SK-N-SH treated with all-trans-retinoic acid at 6 μM for 48 hours (cell line): ENCODE measurements around the gene ERO1B.

Source experiments
- ARNTL ChIP-seq: fragments of 450-650 bp; formaldehyde crosslinking; IDR thresholded peaks from 2 replicates; pipeline ENCODE4 v1.5.0; 2020; ENCODE audit warnings: low read depth, mild to moderate bottlenecking, moderate library complexity, borderline replicate concordance
- CSDC2 ChIP-seq: fragments of 250-450 bp; sonication (Bioruptor Pico); IDR thresholded peaks from 2 replicates; pipeline ENCODE4 v1.5.0; 2020; ENCODE audit warnings: mild to moderate bottlenecking, moderate library complexity
- PATZ1 ChIP-seq: fragments of 250-450 bp; sonication (Bioruptor Pico); IDR thresholded peaks from 2 replicates; pipeline ENCODE4 v1.8.0; 2020; ENCODE audit warnings: mild to moderate bottlenecking, moderate library complexity, borderline replicate concordance
- SNAI2 ChIP-seq: fragments of 250-450 bp; sonication (Bioruptor Pico); IDR thresholded peaks from 2 replicates; pipeline ENCODE4 v1.5.0; 2020; ENCODE audit warnings: mild to moderate bottlenecking, moderate library complexity
- TCF4 ChIP-seq: fragments of 250-450 bp; sonication (Bioruptor Pico); IDR thresholded peaks from 2 replicates; pipeline ENCODE4 v1.8.0; 2021; ENCODE audit warnings: mild to moderate bottlenecking, moderate library complexity, borderline replicate concordance
- ZC3H10 ChIP-seq: fragments of 250-450 bp; sonication (Bioruptor Pico); IDR thresholded peaks from 2 replicates; pipeline ENCODE4 v1.5.1; 2021; ENCODE audit warnings: mild to moderate bottlenecking, moderate library complexity
- ZFP30 ChIP-seq: fragments of 450-650 bp; formaldehyde crosslinking; IDR thresholded peaks from 2 replicates; pipeline ENCODE4 v1.5.0; 2022; ENCODE audit warnings: mild to moderate bottlenecking, moderate library complexity

GRCh38 chr1:236301958-236302335, 20.2 kb upstream of the ERO1B start:
- TF ChIP-seq PATZ1 (CRISPR knock-in tag) (no peak), TCF4 (CRISPR knock-in tag) (no peak), ZC3H10 (CRISPR knock-in tag) (no peak), CSDC2 (CRISPR knock-in tag) (no peak), ARNTL (CRISPR knock-in tag) (no peak), SNAI2 (CRISPR knock-in tag) (no peak), ZFP30 (no peak)
